A549 (cell line): Measurements from ENCODE around the gene HARS1. TPM values are rescaled to one million over a fixed set of nuclear protein-coding genes. Genes with fewer than 3 reads are reported as not detected.

Experiments used
- ATAC-seq, 2 experiments: fragments of 200-7000 bp in 1 of 2; fragments of >200 bp in 1 of 2; cut with Nextera tagmentation in 1 of 2; cut with Tn5 transposase in 1 of 2; 3 replicates each; pipeline versions ENCODE4 v1.8.0 to v1.9.1; 2018 to 2020; ENCODE audit warnings: mild to moderate bottlenecking in 1 of 2, moderate library complexity in 1 of 2
- CTCF ChIA-PET: fragments of 300-600 bp; sonication (Branson Sonifier 250); formaldehyde crosslinking; extraction: SDS; loops from one replicate; lab custom pipeline; 2021; ENCODE audit warnings: antibody characterized with exemption, inconsistent platforms; lab: Yijun Ruan, JAX
- POLR2A ChIA-PET: fragments of 350-600 bp; formaldehyde crosslinking; extraction: SDS; loops from one replicate; lab custom pipeline; 2021; ENCODE audit warnings: antibody characterized with exemption, inconsistent platforms; lab: Yijun Ruan, JAX
- DNase-seq, 2 experiments: peaks; one replicate each; pipeline versions ENCODE4 v3.0.0 to v3.0.0-alpha.2; 2011 to 2016; ENCODE audit warnings: low read depth in 1 of 2, low spot score in 1 of 2
- FAIRE-seq: peaks from 2 replicates; lab custom pipeline; 2011; peaks lifted over from hg19 to GRCh38; lab: Jason Lieb, UNC
- H3K27ac ChIP-seq, 2 experiments: fragments of >200 bp; sonication (Bioruptor Twin); formaldehyde crosslinking; 3 replicates each; pipeline ENCODE4 v1.5.1; 2016 to 2017
- H3K4me1 ChIP-seq: fragments of >200 bp; sonication (Bioruptor Twin); formaldehyde crosslinking; 3 replicates; pipeline ENCODE4 v1.6.1; 2016
- H3K4me2 ChIP-seq: fragments of >200 bp; sonication (Bioruptor Twin); formaldehyde crosslinking; 3 replicates; pipeline ENCODE4 v1.6.1; 2016
- H3K4me3 ChIP-seq: fragments of >200 bp; sonication (Bioruptor Twin); formaldehyde crosslinking; 3 replicates; pipeline ENCODE4 v1.5.1; 2016
- H3K9me3 ChIP-seq: fragments of >200 bp; sonication (Bioruptor Twin); formaldehyde crosslinking; 3 replicates; pipeline ENCODE4 v1.6.1; 2016
- CBX8 ChIP-seq: fragments of 200-600 bp; sonication (generic); IDR thresholded peaks from 2 replicates; pipeline ENCODE4 v1.6.1; 2016
- CHD2 ChIP-seq: fragments of 150-350 bp; IDR thresholded peaks from 2 replicates; pipeline ENCODE4 v1.6.1; 2014; ENCODE audit warnings: low read length; ENCODE audit not compliant: partially characterized antibody
- EHMT2 ChIP-seq: fragments of 200-600 bp; sonication (generic); IDR thresholded peaks from 2 replicates; pipeline ENCODE4 v1.6.1; 2016; ENCODE audit warnings: antibody characterized with exemption, low read depth, mild to moderate bottlenecking, moderate library complexity
- EP300 ChIP-seq, 2 experiments: fragments of >200 bp; sonication (Bioruptor Twin); formaldehyde crosslinking; IDR thresholded peaks; 2 replicates in 1 of 2; 3 replicates in 1 of 2; pipeline ENCODE4 v1.6.1; 2016 to 2017
- FOSB ChIP-seq: fragments of 250-450 bp; sonication (Bioruptor Pico); IDR thresholded peaks from 2 replicates; pipeline ENCODE4 v1.5.0; 2020; ENCODE audit warnings: mild to moderate bottlenecking, moderate library complexity
- GATA3 ChIP-seq: IDR thresholded peaks from 2 replicates; pipeline ENCODE4 v1.6.1; 2012; ENCODE audit warnings: borderline replicate concordance
- HDAC2 ChIP-seq: fragments of 200-600 bp; sonication (generic); IDR thresholded peaks from 2 replicates; pipeline ENCODE4 v1.6.1; 2016
- JUN ChIP-seq, 2 experiments: fragments of >200 bp; sonication (Bioruptor Twin); formaldehyde crosslinking; IDR thresholded peaks; 2 replicates in 1 of 2; 3 replicates in 1 of 2; pipeline ENCODE4 v1.6.1; 2016 to 2017
- JUNB ChIP-seq: fragments of >200 bp; sonication (Bioruptor Twin); formaldehyde crosslinking; IDR thresholded peaks from 2 replicates; pipeline ENCODE4 v1.6.1; 2016
- KDM1A ChIP-seq: fragments of 200-600 bp; sonication (generic); IDR thresholded peaks from 2 replicates; pipeline ENCODE4 v1.6.1; 2016; ENCODE audit warnings: low read depth, mild to moderate bottlenecking
- KDM5A ChIP-seq: fragments of 200-600 bp; sonication (generic); IDR thresholded peaks from 2 replicates; pipeline ENCODE4 v1.6.1; 2016; ENCODE audit warnings: antibody characterized with exemption, mild to moderate bottlenecking
- MAZ ChIP-seq: fragments of 150-350 bp; IDR thresholded peaks from 2 replicates; pipeline ENCODE4 v1.6.1; 2014; ENCODE audit warnings: antibody characterized with exemption, low read depth, low read length, borderline replicate concordance
- MYC ChIP-seq: IDR thresholded peaks from 2 replicates; pipeline ENCODE4 v1.6.1; 2012; ENCODE audit warnings: mild to moderate bottlenecking, inconsistent platforms, low read length, improper control_type of control experiment, borderline replicate concordance
- NR3C1 ChIP-seq: fragments of >200 bp; sonication (Bioruptor Twin); formaldehyde crosslinking; IDR thresholded peaks from 3 replicates; pipeline ENCODE4 v1.6.1; 2017
- POLR2A ChIP-seq: IDR thresholded peaks from 2 replicates; pipeline ENCODE4 v1.6.1; 2012; ENCODE audit warnings: mild to moderate bottlenecking, low read length
- POLR2AphosphoS2 ChIP-seq: conservative IDR thresholded peaks from 2 replicates; pipeline ENCODE4 v1.6.1; 2012; ENCODE audit warnings: low read length, improper control_type of control experiment, inconsistent platforms
- RAD21 ChIP-seq, 2 experiments: fragments of >200 bp in 1 of 2; sonication (Bioruptor Twin) in 1 of 2; formaldehyde crosslinking in 1 of 2; IDR thresholded peaks in 1 of 2; conservative IDR thresholded peaks in 1 of 2; 2 replicates in 1 of 2; 3 replicates in 1 of 2; pipeline ENCODE4 v1.6.1; 2012 to 2018; ENCODE audit warnings: inconsistent platforms in 1 of 2
- RARB ChIP-seq: fragments of 250-450 bp; sonication (Bioruptor Pico); IDR thresholded peaks from 2 replicates; pipeline ENCODE4 v1.8.0; 2021; ENCODE audit warnings: mild to moderate bottlenecking, moderate library complexity
- RNF2 ChIP-seq: fragments of 200-600 bp; sonication (generic); IDR thresholded peaks from 2 replicates; pipeline ENCODE4 v1.6.1; 2016; ENCODE audit warnings: low read depth, mild to moderate bottlenecking, antibody characterized with exemption, moderate library complexity, borderline replicate concordance
- SMC3 ChIP-seq: fragments of >200 bp; sonication (Bioruptor Twin); formaldehyde crosslinking; IDR thresholded peaks from 3 replicates; pipeline ENCODE4 v1.6.1; 2018; ENCODE audit warnings: inconsistent platforms
- TFCP2L1 ChIP-seq: fragments of 250-450 bp; sonication (Bioruptor Pico); IDR thresholded peaks from 2 replicates; pipeline ENCODE4 v1.5.0; 2021; ENCODE audit warnings: mild to moderate bottlenecking
- ZFP36 ChIP-seq: fragments of 450-650 bp; IDR thresholded peaks from 2 replicates; pipeline ENCODE4 v1.6.1; 2014; ENCODE audit warnings: borderline replicate concordance; ENCODE audit not compliant: partially characterized antibody
- ZNF302 ChIP-seq: fragments of 250-450 bp; sonication (Bioruptor Pico); IDR thresholded peaks from 2 replicates; pipeline ENCODE4 v1.9.0; 2021; ENCODE audit warnings: inconsistent platforms, mild to moderate bottlenecking, moderate library complexity
- WGBS: methylation state at CpG from one replicate; pipeline ENCODE4 v1.1.6; 2017; ENCODE audit errors: missing lambda C conversion rate; 5-methylcytosine and 5-hydroxymethylcytosine counted together
- polyA plus RNA-seq, 4 experiments: library from polyadenylated mRNA; depleted of rRNA in 3 of 4; stranded (reverse); fragments of >200 nt; fragmentation: RNase III in 1 of 4; extraction: RNeasy Plus Mini Kit Qiagen cat#74134 plus additional on column Dnase treatment in 1 of 4; gene quantifications; 2 replicates in 3 of 4; 3 replicates in 1 of 4; pipeline ENCODE4 v1.2.3, GENCODE V29; 2011 to 2017
- TF ChIP-seq, protein P1 (sequence below): IDR thresholded peaks from 2 replicates; pipeline ENCODE4 v1.6.1; 2012
- TF ChIP-seq, protein P2 (sequence below): IDR thresholded peaks from 2 replicates; pipeline ENCODE4 v1.6.1; 2012
- TF ChIP-seq, protein P3 (sequence below): fragments of 450-650 bp; IDR thresholded peaks from 2 replicates; pipeline ENCODE4 v1.6.1; 2014; ENCODE audit warnings: antibody characterized with exemption
- TF ChIP-seq, protein P4 (sequence below): fragments of 250-450 bp; sonication (Bioruptor Pico); IDR thresholded peaks from 2 replicates; pipeline ENCODE4 v1.5.0; 2020; ENCODE audit warnings: low read depth, mild to moderate bottlenecking, moderate library complexity
- TF ChIP-seq, protein P5 (sequence below): fragments of 250-450 bp; sonication (Bioruptor Pico); IDR thresholded peaks from 2 replicates; pipeline ENCODE4 v1.5.0; 2021; ENCODE audit warnings: mild to moderate bottlenecking, moderate library complexity, borderline replicate concordance

The HARS1 gene
- polyA plus RNA-seq, 2 of the 4 experiments (the other 2 are of a cell fraction), result 80.5 to 87.1 TPM

DNA sequence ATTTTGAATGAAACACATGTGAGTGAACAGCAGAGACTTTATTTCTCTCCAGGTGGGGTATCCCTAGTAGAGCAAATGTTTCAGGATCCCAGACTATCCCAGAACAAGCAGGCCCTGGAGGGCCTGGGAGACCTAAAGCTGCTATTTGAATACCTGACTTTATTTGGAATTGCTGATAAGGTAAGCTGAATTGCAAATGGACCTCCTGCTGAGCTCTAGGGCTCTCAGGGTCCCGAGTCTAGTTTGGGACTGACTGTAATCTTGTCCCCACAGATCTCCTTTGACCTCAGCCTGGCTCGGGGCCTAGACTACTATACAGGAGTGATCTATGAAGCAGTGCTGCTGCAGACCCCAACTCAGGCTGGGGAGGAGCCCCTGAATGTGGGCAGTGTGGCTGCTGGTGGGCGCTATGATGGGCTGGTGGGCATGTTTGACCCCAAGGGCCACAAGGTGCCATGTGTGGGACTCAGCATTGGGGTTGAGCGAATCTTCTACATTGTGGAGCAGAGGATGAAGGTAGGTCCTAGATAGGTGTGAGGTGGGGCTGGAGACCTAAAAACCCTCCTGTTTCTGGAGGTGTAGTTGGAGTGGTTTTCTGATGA is 5.8 kb upstream of the HARS1 start:
- FAIRE-seq (no peak), ATAC-seq (no peak), DNase-seq (no peak)
- H3K4me3 ChIP-seq, result no peak overlapping the region
- CTCF ChIA-PET, result interaction anchor here (0.6 to 0.8 kb wide), 3 partner anchors 10 to 16 kb away, joined by 3 to 6 read pairs (median 5); no protein-coding TSS in a partner anchor
- no peaks in the 10 kb centered on the region for H3K9me3 ChIP-seq
- POLR2A ChIA-PET, result no interaction called here
- WGBS, result 87% methylated on average over 4 of the region's 4 CpGs
- peaks cover 23% of the 10 kb centered on the region for H3K4me1 ChIP-seq
- no peak overlapping the region for H3K4me2 ChIP-seq
- TF ChIP-seq CHD2, result no peak
- no peak for TF ChIP-seq JUNB
- TF ChIP-seq POLR2A, result no peak
- TF ChIP-seq JUN (IDR thresholded peaks at IDR 0.05), result no peak
- no peak for TF ChIP-seq KDM5A
- no peak for TF ChIP-seq SMC3
- TF ChIP-seq KDM1A, result no peak
- TF ChIP-seq, protein P1, sequence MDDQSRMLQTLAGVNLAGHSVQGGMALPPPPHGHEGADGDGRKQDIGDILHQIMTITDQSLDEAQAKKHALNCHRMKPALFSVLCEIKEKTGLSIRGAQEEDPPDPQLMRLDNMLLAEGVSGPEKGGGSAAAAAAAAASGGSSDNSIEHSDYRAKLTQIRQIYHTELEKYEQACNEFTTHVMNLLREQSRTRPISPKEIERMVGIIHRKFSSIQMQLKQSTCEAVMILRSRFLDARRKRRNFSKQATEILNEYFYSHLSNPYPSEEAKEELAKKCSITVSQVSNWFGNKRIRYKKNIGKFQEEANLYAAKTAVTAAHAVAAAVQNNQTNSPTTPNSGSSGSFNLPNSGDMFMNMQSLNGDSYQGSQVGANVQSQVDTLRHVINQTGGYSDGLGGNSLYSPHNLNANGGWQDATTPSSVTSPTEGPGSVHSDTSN, result no peak
- TF ChIP-seq POLR2AphosphoS2, result no peak
- TF ChIP-seq MAZ, result no peak
- no peak overlapping the region for H3K27ac ChIP-seq

DNA sequence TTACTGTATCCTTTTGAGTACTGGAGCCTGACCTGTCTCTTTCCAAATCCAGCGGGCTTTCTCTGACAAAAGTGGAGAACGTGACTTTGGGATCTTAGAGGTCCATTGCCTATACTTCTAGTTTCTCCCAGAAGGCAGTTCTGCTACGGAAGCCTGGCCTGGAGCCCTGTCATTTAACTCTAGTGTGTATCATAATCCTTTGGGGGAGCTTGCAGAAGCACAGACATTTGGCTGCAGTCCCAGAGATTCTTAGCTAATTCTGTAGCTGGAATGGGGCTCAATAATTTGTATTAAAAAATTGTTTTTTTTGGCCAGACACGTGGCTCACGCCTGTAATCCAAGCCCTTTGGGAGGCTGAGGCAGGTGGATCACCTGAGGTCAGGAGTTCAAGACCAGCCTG is 3.1 kb upstream of the HARS1 start:
- no peak for ATAC-seq
- H3K27ac ChIP-seq, result no peak overlapping the region
- H3K4me1 ChIP-seq, result peaks cover 17% of the 10 kb centered on the region
- 81% methylated on average over 5 of the region's 5 CpGs for WGBS
- no peak for FAIRE-seq
- no peaks in the 10 kb centered on the region for H3K9me3 ChIP-seq
- no peak overlapping the region for H3K4me2 ChIP-seq
- POLR2A ChIA-PET, result no interaction called here
- no peak overlapping the region for H3K4me3 ChIP-seq
- no peak for DNase-seq
- CTCF ChIA-PET, result interaction anchor here (1.3 kb wide), 1 partner anchor 8 kb away, joined by 4 read pairs; no protein-coding TSS in a partner anchor
- TF ChIP-seq, protein P2, sequence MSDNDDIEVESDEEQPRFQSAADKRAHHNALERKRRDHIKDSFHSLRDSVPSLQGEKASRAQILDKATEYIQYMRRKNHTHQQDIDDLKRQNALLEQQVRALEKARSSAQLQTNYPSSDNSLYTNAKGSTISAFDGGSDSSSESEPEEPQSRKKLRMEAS, result no peak
- TF ChIP-seq GATA3, result no peak
- TF ChIP-seq RNF2, result no peak
- TF ChIP-seq RARB (CRISPR knock-in tag), result no peak
- TF ChIP-seq, protein P3, sequence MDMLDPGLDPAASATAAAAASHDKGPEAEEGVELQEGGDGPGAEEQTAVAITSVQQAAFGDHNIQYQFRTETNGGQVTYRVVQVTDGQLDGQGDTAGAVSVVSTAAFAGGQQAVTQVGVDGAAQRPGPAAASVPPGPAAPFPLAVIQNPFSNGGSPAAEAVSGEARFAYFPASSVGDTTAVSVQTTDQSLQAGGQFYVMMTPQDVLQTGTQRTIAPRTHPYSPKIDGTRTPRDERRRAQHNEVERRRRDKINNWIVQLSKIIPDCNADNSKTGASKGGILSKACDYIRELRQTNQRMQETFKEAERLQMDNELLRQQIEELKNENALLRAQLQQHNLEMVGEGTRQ, result no peak
- TF ChIP-seq ZFP36, result no peak
- TF ChIP-seq MAZ, result no peak
- TF ChIP-seq, protein P4, sequence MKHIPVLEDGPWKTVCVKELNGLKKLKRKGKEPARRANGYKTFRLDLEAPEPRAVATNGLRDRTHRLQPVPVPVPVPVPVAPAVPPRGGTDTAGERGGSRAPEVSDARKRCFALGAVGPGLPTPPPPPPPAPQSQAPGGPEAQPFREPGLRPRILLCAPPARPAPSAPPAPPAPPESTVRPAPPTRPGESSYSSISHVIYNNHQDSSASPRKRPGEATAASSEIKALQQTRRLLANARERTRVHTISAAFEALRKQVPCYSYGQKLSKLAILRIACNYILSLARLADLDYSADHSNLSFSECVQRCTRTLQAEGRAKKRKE (CRISPR knock-in tag), result no peak
- no peak for TF ChIP-seq TFCP2L1 (CRISPR knock-in tag)
- no peak for TF ChIP-seq FOSB (CRISPR knock-in tag)
- no peak for TF ChIP-seq HDAC2
- no peak for TF ChIP-seq POLR2AphosphoS2

DNA sequence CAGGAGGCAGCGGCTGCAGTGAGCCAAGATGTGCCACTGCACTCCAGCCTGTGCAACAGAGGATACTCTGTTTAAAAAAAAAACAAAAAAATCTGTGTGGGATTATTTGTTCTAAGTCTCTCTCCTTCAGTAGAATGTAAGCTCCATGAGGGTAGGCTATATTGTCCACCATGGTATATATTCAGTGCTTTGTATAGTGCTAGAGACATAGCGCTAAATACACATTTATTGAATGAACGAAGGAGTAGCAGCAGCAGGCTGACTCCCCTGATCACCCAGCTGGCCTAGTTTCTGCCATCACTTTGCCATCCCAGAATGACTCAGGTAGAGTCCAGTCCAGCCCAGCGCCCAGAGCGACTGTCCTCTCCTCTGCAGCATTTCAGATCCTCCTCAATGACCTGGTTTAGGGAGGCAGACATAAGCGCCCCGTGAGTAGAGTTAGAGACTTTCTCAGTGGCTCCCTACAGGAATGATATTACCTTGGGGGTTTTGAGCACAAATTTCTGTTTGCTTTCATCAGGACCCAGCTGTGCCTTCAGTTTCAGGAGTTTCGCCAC is 716 bp downstream of the HARS1 start:
- peak overlapping the region; percentile 95 for H3K4me2 ChIP-seq
- FAIRE-seq, result no peak
- peaks cover 17% of the 10 kb centered on the region for H3K4me1 ChIP-seq
- peak overlapping the region; percentile 90 to 91 for H3K27ac ChIP-seq
- no peak for DNase-seq
- no peaks in the 10 kb centered on the region for H3K9me3 ChIP-seq
- POLR2A ChIA-PET, result interaction anchor here (0.6 to 2.0 kb wide), 13 partner anchors 10 to 344 kb away, joined by 3 to 27 read pairs (median 5); partner anchors contain the start of genes ANKHD1, HBEGF, IK and NDUFA2
- CTCF ChIA-PET, result interaction anchor here (0.6 to 1.6 kb wide), 10 partner anchors 10 to 318 kb away, joined by 3 to 6 read pairs (median 3); partner anchors contain the start of genes DND1 and TMCO6
- H3K4me3 ChIP-seq, result peak overlapping the region; percentile 81
- TF ChIP-seq ZNF302 (CRISPR knock-in tag) (no peak), NR3C1 (no peak), RAD21 (conservative IDR thresholded peaks at IDR 0.05 in 1 of 2, IDR thresholded peaks at IDR 0.05 in 1 of 2) (no peak), EHMT2 (no peak), CBX8 (no peak), EP300 (IDR thresholded peaks at IDR 0.05) (no peak), MYC (no peak), HDAC2 (no peak), SMC3 (no peak), CHD2 (no peak)
- TF ChIP-seq, protein P5, sequence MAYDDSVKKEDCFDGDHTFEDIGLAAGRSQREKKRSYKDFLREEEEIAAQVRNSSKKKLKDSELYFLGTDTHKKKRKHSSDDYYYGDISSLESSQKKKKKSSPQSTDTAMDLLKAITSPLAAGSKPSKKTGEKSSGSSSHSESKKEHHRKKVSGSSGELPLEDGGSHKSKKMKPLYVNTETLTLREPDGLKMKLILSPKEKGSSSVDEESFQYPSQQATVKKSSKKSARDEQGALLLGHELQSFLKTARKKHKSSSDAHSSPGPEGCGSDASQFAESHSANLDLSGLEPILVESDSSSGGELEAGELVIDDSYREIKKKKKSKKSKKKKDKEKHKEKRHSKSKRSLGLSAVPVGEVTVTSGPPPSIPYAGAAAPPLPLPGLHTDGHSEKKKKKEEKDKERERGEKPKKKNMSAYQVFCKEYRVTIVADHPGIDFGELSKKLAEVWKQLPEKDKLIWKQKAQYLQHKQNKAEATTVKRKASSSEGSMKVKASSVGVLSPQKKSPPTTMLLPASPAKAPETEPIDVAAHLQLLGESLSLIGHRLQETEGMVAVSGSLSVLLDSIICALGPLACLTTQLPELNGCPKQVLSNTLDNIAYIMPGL (CRISPR knock-in tag), result no peak
- TF ChIP-seq, all 56 proteins: peak for 0
- WGBS, result 49% methylated on average over 8 of the region's 8 CpGs
- peak; percentile 5 to 16; a peak in 5 of 6 replicates for ATAC-seq
